OCI-LY3 (cell line): Measurements from ENCODE around the gene SCN1A.
A peak's percentile ranks its signal among the peaks of the same experiment; 100 is the strongest.

Experiments
- H2AFZ ChIP-seq: fragments of 200-600, 300-600 bp; shearing (Covaris generic); 2 replicates; pipeline ENCODE4 v1.6.0; 2014; ENCODE audit warnings: antibody characterized with exemption, low read depth, low read length
- H3K27ac ChIP-seq: fragments of 200-600, 300-600 bp; sonication (generic); 2 replicates; pipeline ENCODE4 v1.5.1; 2014; ENCODE audit warnings: mild to moderate bottlenecking, low read length, moderate library complexity, mixed read lengths
- H3K27me3 ChIP-seq: fragments of 200-600, 300-600 bp; sonication (generic); 2 replicates; pipeline ENCODE4 v1.6.1; 2014; ENCODE audit warnings: low read depth, low read length, mixed read lengths
- H3K36me3 ChIP-seq: fragments of 200-600, 300-600 bp; sonication (generic); replicated peaks from 2 replicates; pipeline ENCODE3; 2014; ENCODE audit warnings: low read depth, low read length, mixed read lengths
- H3K4me1 ChIP-seq: fragments of 300-600, 200-600 bp; sonication (generic); 2 replicates; pipeline ENCODE4 v1.6.1; 2014; ENCODE audit warnings: low read length, mixed read lengths
- H3K4me2 ChIP-seq: fragments of 200-600, 300-600 bp; sonication (generic); 2 replicates; pipeline ENCODE4 v1.6.1; 2014; ENCODE audit warnings: low read length, mixed read lengths
- H3K4me3 ChIP-seq: fragments of 300-600, 200-600 bp; sonication (generic); 2 replicates; pipeline ENCODE4 v1.5.1; 2014; ENCODE audit warnings: antibody characterized with exemption, mild to moderate bottlenecking, low read length, moderate library complexity
- H3K79me2 ChIP-seq: fragments of 300-600, 200-600 bp; shearing (Covaris generic); 2 replicates; pipeline ENCODE4 v1.6.1; 2014; ENCODE audit warnings: mild to moderate bottlenecking, low read length, mixed read lengths
- H3K9ac ChIP-seq: fragments of 300-600, 200-600 bp; shearing (Covaris generic); 2 replicates; pipeline ENCODE4 v1.6.0; 2014; ENCODE audit warnings: mild to moderate bottlenecking, low read length, moderate library complexity
- H3K9me3 ChIP-seq: fragments of 200-600, 300-600 bp; shearing (Covaris generic); 2 replicates; pipeline ENCODE4 v1.6.1; 2014; ENCODE audit warnings: low read length, mixed read lengths; ENCODE audit not compliant: insufficient read depth
- H4K20me1 ChIP-seq: fragments of 200-600, 300-600 bp; sonication (generic); 2 replicates; pipeline ENCODE4 v1.6.1; 2016; ENCODE audit warnings: low read length, mixed read lengths; ENCODE audit not compliant: insufficient read depth
- CTCF ChIP-seq: fragments of 200-600, 300-600 bp; sonication (generic); IDR thresholded peaks from 2 replicates; pipeline ENCODE4 v1.5.1; 2014; ENCODE audit warnings: antibody characterized with exemption, low read length, low read depth
- EZH2phosphoT487 ChIP-seq: fragments of 200-600 bp; shearing (Covaris generic); IDR thresholded peaks from 2 replicates; pipeline ENCODE4 v1.6.1; 2018; ENCODE audit warnings: antibody characterized with exemption, mixed run types, low read depth

The SCN1A gene

GRCh38 chr2:165952085-165952484 lies 175.7 kb downstream of the SCN1A start:
- Histone ChIP-seq H3K79me2 (peaks cover 35% of the 10 kb centered on the region), H3K36me3 (peaks cover 16% of the 10 kb centered on the region), H3K4me1 (peaks cover 16% of the 10 kb centered on the region), H2AFZ (no peak overlapping the region), H3K27me3 (no peaks in the 10 kb centered on the region), H4K20me1 (no peaks in the 10 kb centered on the region), H3K9ac (no peak overlapping the region), H3K27ac (no peak overlapping the region), H3K4me3 (peak overlapping the region; percentile 93; the same call in 1 of the 2 replicates), H3K4me2 (peak overlapping the region; percentile 73), H3K9me3 (no peaks in the 10 kb centered on the region)
- TF ChIP-seq EZH2phosphoT487 (no peak), CTCF (no peak)

- peaks cover 17% of the 10 kb centered on the region for H3K36me3 ChIP-seq
- H3K4me3 ChIP-seq = no peak overlapping the region
- H3K27me3 ChIP-seq = no peaks in the 10 kb centered on the region
- no peak for TF ChIP-seq CTCF
- peaks cover 35% of the 10 kb centered on the region for H3K79me2 ChIP-seq
- H3K27ac ChIP-seq = no peak overlapping the region
- no peaks in the 10 kb centered on the region for H3K9me3 ChIP-seq
- no peak overlapping the region for H3K4me2 ChIP-seq
- H3K4me1 ChIP-seq = peaks cover 16% of the 10 kb centered on the region
- no peak overlapping the region for H3K9ac ChIP-seq
- H4K20me1 ChIP-seq = no peaks in the 10 kb centered on the region
- no peak overlapping the region for H2AFZ ChIP-seq
Measured at GRCh38 chr2:165950438-165950837, 177.4 kb downstream of the SCN1A start.

GRCh38 chr2:165941827-165942226 lies 186.0 kb downstream of the SCN1A start:
- no peaks in the 10 kb centered on the region for H4K20me1 ChIP-seq
- H3K27ac ChIP-seq = no peak overlapping the region
- H3K79me2 ChIP-seq = no peaks in the 10 kb centered on the region
- H3K36me3 ChIP-seq = peaks cover 37% of the 10 kb centered on the region
- no peak overlapping the region for H3K4me3 ChIP-seq
- H3K4me2 ChIP-seq = no peak overlapping the region
- H3K9ac ChIP-seq = no peak overlapping the region
- no peak for TF ChIP-seq EZH2phosphoT487
- no peak for TF ChIP-seq CTCF
- H3K9me3 ChIP-seq = no peaks in the 10 kb centered on the region
- no peaks in the 10 kb centered on the region for H3K4me1 ChIP-seq
- no peak overlapping the region for H2AFZ ChIP-seq
- H3K27me3 ChIP-seq = no peaks in the 10 kb centered on the region

- Histone ChIP-seq H3K4me3 (no peak overlapping the region), H3K9ac (no peak overlapping the region), H3K79me2 (no peaks in the 10 kb centered on the region), H4K20me1 (no peaks in the 10 kb centered on the region), H3K36me3 (peaks cover 39% of the 10 kb centered on the region), H3K4me2 (no peak overlapping the region), H3K9me3 (no peaks in the 10 kb centered on the region), H2AFZ (no peak overlapping the region), H3K27ac (no peak overlapping the region), H3K4me1 (no peaks in the 10 kb centered on the region), H3K27me3 (no peaks in the 10 kb centered on the region)
- TF ChIP-seq EZH2phosphoT487 (no peak), CTCF (no peak)
Measured at GRCh38 chr2:165938237-165938636, 189.6 kb downstream of the SCN1A start.
